Astrocyte (in vitro differentiated cells and primary cell): Measurements from ENCODE around the gene PEAK3.

Experiments
- EZH2 ChIP-seq: IDR thresholded peaks from 2 replicates; pipeline ENCODE4 v1.6.1; 2012; ENCODE audit warnings: mild to moderate bottlenecking, low read length, inconsistent platforms; ENCODE audit not compliant: insufficient read depth
- TF ChIP-seq, protein P1 (sequence below): IDR thresholded peaks from 2 replicates; pipeline ENCODE4 v1.5.1; 2011; ENCODE audit warnings: low read depth, mild to moderate bottlenecking, inconsistent platforms, low read length, moderate library complexity; ENCODE audit not compliant: insufficient read depth

DNA sequence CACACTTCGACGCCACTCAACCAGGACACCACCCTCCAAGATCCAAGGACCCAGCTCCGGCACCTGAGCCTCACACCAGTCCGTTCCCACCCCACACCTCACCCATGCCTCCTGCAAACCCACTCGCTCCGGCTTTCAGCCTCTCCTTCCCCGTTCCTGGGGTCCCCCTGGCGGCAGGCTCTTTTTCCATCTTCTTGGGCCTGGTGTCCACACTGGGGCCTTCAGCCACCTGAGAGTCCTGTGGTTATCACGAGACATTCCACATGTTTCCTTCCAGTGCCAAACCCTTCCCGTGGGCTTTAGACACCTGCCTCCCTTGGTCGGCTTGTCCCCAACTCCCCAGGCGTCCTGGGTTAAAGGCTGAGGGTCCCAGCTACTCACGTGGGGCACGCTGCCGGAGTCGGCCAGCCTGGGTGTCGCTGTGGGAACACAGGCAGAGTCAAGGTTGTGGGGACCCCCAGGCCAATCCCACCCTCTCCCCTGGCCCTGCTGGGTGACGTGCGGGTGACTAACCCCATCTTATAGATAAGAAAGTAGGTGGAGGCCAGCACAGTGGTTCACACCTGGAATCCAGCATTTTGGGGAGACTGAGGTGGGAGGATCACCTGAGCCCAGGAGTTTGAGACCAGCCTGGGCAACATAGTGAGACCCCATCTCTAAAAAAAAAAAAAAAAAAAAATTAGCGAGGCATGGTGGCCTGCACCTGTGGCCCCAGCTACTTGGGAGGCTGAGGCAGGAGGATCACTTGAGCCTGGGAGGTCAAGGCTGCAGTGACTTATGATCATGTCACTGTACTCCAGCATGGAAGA, 27.7 kb downstream of the PEAK3 start:
- TF ChIP-seq, protein P1, sequence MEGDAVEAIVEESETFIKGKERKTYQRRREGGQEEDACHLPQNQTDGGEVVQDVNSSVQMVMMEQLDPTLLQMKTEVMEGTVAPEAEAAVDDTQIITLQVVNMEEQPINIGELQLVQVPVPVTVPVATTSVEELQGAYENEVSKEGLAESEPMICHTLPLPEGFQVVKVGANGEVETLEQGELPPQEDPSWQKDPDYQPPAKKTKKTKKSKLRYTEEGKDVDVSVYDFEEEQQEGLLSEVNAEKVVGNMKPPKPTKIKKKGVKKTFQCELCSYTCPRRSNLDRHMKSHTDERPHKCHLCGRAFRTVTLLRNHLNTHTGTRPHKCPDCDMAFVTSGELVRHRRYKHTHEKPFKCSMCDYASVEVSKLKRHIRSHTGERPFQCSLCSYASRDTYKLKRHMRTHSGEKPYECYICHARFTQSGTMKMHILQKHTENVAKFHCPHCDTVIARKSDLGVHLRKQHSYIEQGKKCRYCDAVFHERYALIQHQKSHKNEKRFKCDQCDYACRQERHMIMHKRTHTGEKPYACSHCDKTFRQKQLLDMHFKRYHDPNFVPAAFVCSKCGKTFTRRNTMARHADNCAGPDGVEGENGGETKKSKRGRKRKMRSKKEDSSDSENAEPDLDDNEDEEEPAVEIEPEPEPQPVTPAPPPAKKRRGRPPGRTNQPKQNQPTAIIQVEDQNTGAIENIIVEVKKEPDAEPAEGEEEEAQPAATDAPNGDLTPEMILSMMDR, result peak; percentile 36
- TF ChIP-seq EZH2, result no peak
